ENCODE results near the gene NDUFA11. TPM values are rescaled to one million over a fixed set of nuclear protein-coding genes. Genes with fewer than 3 reads are reported as not detected.
"Not testable (repeated sequence)": the region's sequence is repeated elsewhere in the genome, so short reads cannot be mapped to it uniquely, and the experiment has no call there.

NDUFA11 gene
- polyA plus RNA-seq, 4 donors, result 129 to 208 (median 143) TPM

- DNase-seq (ENCODE audit: low read depth in 4 of 4, low spot score in 3 of 4), result no peak
Observed at GRCh38 chr19:5864725-5865486, 38.7 kb downstream of the NDUFA11 start.

GRCh38 chr19:5864013-5864720, 39.4 kb downstream of the NDUFA11 start:
- DNase-seq (ENCODE audit: low read depth in 4 of 4, low spot score in 3 of 4), result no peak

DNA sequence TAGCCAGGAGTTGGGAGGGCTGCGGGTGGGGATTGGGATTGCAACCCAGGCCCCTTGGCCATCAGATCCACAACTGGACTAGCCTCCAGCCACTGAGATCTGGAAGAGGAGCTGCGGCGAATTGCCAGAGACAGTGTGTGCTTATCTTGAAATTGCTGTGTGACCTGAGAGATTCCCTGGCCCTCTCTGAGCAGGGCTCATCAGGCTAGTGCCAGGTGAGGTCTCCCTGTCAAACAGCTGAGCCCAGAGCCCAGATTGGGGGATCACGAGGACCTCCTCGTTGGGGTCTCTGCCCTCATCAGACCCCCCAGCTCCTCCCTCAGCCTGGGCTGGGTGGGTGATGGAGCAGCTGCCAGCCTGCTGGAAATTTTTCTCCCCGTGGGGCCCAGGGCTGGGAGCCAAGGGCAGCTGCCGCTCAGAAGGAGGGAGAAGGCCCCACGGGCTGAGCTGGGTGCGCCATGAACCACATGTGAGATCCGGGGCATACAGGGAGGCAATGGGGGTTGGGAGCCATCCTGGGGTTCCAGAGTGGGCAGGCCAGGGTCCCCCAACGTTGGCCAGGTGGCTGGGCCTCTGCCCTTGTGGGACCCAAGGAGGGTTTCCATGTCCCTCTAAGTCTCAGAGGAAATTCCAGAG, 40.4 kb downstream of the NDUFA11 start:
- no peak for DNase-seq (ENCODE audit: low read depth in 4 of 4, low spot score in 3 of 4)

DNA sequence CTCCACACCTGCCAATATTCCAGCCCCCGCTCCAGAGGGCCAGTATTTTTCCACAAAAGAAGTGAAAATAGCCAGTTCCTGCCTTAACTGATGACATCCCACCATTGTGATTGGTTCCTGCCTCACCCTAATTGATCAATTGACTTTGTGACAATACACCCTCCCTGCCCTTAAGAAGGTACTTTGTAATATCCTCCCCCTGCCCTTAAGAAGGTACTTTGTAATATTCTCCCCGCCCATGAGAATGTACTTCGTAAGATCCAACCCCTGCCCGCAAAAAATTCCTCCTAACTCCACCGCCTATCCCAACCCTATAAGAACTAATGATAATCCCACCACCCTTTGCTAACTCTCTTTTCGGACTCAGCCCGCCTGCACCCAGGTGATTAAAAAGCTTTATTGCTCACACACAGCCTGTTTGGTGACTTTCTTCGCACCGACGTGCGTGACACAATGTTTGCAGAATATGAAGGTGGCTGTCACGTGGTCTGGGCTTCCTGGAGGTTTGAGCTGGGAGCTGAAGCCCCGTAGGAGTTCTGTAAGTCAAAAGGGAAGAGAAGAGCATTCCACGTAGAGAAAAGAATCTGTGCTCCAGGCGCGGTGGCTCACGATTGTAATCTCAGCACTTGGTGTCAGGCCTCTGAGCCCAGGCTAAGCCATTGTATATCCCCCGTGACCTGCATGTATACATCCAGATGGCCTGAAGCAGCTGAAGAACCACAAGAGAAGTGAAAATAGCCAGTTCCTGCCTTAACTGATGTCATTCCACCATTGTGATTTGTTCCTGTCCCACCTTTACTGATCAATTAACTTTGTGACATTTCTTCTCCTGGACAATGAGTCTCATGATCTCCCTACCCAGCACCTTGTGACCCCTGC, 46.1 kb downstream of the NDUFA11 start:
- DNase-seq (ENCODE audit: low read depth in 4 of 4, low spot score in 3 of 4), result no peak

GRCh38 chr19:5855151-5855550, 48.4 kb downstream of the NDUFA11 start:
- DNase-seq (ENCODE audit: low read depth in 4 of 4, low spot score in 3 of 4), result not testable (repeated sequence)

DNA sequence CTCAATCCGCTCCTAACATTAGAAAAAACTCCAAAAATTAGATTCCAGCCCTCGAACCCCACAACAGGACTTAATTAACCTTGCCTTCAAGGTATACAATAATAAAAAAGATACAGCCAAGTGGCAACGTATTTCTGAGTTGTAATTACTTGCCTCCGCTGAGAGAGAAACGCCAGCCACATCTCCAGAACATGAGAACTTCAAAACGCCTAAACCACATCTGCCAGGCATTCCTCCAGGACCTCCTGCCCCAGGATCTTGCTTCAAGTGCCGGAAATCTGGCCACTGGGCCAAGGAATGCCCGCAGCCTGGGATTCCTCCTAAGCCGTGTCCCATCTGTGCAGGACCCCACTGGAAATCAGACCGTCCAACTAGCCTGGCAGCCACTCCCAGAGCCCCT, 49.5 kb downstream of the NDUFA11 start:
- DNase-seq (ENCODE audit: low read depth in 4 of 4, low spot score in 3 of 4), result not testable (repeated sequence)

GRCh38 chr19:5851302-5851701, 52.3 kb downstream of the NDUFA11 start, which contains the start of gene FUT3:
Gene FUT3, minus strand, starts transcription at chr19:5851449.
- no peak for DNase-seq (ENCODE audit: low read depth in 4 of 4, low spot score in 3 of 4)

DNA sequence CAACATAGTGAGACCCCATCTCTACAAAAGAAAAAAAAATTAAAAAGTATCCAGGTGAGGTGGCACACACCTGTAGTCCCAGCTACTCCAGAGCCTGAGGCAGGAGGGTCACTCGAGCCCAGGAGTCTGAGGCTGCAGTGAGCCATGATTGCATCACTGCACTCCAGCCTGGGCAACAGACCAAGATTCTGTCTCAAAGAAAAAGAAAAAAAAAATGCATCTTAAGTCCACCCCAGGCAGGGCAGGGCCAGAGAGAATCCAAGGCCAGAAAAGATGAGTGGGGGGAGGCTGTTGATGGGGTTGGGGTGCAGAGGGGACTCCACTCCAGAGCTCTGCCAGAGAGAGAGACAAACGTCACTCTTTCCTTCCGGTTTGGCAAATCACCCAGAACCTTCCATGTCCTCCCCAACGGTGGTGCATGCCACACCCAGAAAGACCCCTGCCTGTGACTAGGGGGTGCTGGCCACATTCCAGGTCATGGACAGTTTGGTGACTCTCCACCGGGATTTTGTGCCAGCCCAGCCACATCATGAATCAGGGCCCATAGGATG, 52.8 kb downstream of the NDUFA11 start:
- no peak for DNase-seq (ENCODE audit: low read depth in 4 of 4, low spot score in 3 of 4)

DNA sequence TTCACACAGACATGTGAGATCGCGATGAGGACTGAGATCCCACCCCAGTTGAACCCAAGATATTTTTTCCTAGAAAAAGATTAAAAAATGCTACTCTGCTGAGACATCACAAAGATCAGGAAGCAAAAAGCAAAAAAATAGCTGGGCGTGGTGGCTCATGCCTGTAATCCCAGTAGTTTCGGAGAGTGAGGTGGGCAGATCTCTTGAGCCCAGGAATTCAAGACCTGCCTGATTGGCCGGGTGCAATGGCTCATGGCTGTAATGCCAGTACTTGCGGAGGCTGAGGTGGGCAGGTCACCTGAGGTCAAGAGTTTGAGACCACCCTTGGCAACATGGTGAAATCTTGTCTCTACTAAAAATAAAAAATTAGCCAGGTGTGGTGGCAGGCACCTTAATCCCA, 53.4 kb downstream of the NDUFA11 start:
- DNase-seq (ENCODE audit: low read depth in 4 of 4, low spot score in 3 of 4), result no peak

DNA sequence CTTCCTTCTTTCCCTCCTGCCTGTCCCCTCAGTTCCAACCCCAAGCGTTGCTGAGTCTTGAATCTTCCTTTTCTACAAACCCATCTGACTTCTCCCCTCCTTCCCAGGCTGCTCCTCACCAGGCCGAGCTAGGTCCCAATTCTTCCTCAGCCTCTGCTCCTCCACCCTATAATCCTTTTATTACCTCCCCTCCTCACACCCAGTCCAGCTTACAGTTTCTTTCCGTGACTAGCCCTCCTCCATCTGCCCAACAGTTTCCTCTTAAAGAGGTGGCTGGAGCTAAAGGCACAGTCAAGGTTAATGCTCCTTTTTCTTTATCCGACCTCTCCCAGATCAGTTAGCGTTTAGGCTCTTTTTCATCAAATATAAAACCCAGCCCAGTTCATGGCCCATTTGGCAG, 55.0 kb downstream of the NDUFA11 start:
- not testable (repeated sequence) for DNase-seq (ENCODE audit: low read depth in 4 of 4, low spot score in 3 of 4)

- not testable (repeated sequence) for DNase-seq (ENCODE audit: low read depth in 4 of 4, low spot score in 3 of 4)
Observed at GRCh38 chr19:5847846-5848245, 55.7 kb downstream of the NDUFA11 start.

Other genes starting within 250 kb of the NDUFA11 start
- 10 to 100 TPM; 29.7 to 63.3 (median 35.6) TPM for gene MICOS13, start 223.3 kb downstream of the NDUFA11 start, polyA plus RNA-seq (ENCODE audit: insufficient read length in 4 of 4)
- gene HSD11B1L, start 222.8 kb downstream of the NDUFA11 start, polyA plus RNA-seq (ENCODE audit: insufficient read length in 4 of 4), result 10 to 100 TPM in 1 of 4 donors, 1 to 10 TPM in 3; 7.3 to 17.4 (median 8.8) TPM
- gene RPL36, start 213.5 kb downstream of the NDUFA11 start, polyA plus RNA-seq (ENCODE audit: insufficient read length in 4 of 4), result 100 to 1,000 TPM; 484 to 769 (median 619) TPM
- 10 to 100 TPM; 33.0 to 61.4 (median 45.0) TPM for gene LONP1, start 183.6 kb downstream of the NDUFA11 start, polyA plus RNA-seq (ENCODE audit: insufficient read length in 4 of 4)
- gene CATSPERD, start 183.2 kb downstream of the NDUFA11 start, polyA plus RNA-seq (ENCODE audit: insufficient read length in 4 of 4), result not detected
- gene PRR22, start 119.0 kb downstream of the NDUFA11 start, polyA plus RNA-seq (ENCODE audit: insufficient read length in 4 of 4), result 1 to 10 TPM; 1.7 to 4.4 (median 2.3) TPM
- gene DUS3L, start 112.6 kb downstream of the NDUFA11 start, polyA plus RNA-seq (ENCODE audit: insufficient read length in 4 of 4), result 10 to 100 TPM; 16.1 to 33.3 (median 24.3) TPM
- 1 to 10 TPM in 3 of 4 donors, under 1 TPM in 1; 1.00 to 3.4 (median 2.4) TPM for gene NRTN, start 98.7 kb downstream of the NDUFA11 start, polyA plus RNA-seq (ENCODE audit: insufficient read length in 4 of 4)
- 10 to 100 TPM in 2 of 4 donors, 1 to 10 TPM in 1, under 1 TPM in 1; 0.25 to 12.0 (median 8.0) TPM for gene FUT6, start 64.1 kb downstream of the NDUFA11 start, polyA plus RNA-seq (ENCODE audit: insufficient read length in 4 of 4)
- gene FUT3, start 52.3 kb downstream of the NDUFA11 start, polyA plus RNA-seq (ENCODE audit: insufficient read length in 4 of 4), result under 1 TPM in 3 of 4 donors, not detected in 1; 0.14 to 0.95 (median 0.55) TPM
- under 1 TPM in 2 of 4 donors, not detected in 2; 0.11 to 0.12 TPM for gene FUT5, start 33.2 kb downstream of the NDUFA11 start, polyA plus RNA-seq (ENCODE audit: insufficient read length in 4 of 4)
- gene VMAC, start 1.1 kb upstream of the NDUFA11 start, polyA plus RNA-seq (ENCODE audit: insufficient read length in 4 of 4), result 10 to 100 TPM in 1 of 4 donors, 1 to 10 TPM in 3; 3.9 to 11.1 (median 5.5) TPM
- 10 to 100 TPM in 3 of 4 donors, 1 to 10 TPM in 1; 7.2 to 53.8 (median 23.4) TPM for gene CAPS, start 10.5 kb upstream of the NDUFA11 start, polyA plus RNA-seq (ENCODE audit: insufficient read length in 4 of 4)
- gene RANBP3, start 74.3 kb upstream of the NDUFA11 start, polyA plus RNA-seq (ENCODE audit: insufficient read length in 4 of 4), result 10 to 100 TPM; 65.6 to 76.8 (median 69.5) TPM
- 1 to 10 TPM; 5.9 to 9.5 (median 7.5) TPM for gene RFX2, start 206.7 kb upstream of the NDUFA11 start, polyA plus RNA-seq (ENCODE audit: insufficient read length in 4 of 4)
- 1 to 10 TPM in 2 of 4 donors, under 1 TPM in 2; 0.64 to 2.6 (median 1.1) TPM for gene ACSBG2, start 231.9 kb upstream of the NDUFA11 start, polyA plus RNA-seq (ENCODE audit: insufficient read length in 4 of 4)

Measured in left renal pelvis (tissue), 4 donors.